GM12801 (cell line): ENCODE measurements around the gene MTERF4.

ENCODE experiments used
- CTCF ChIP-seq: IDR thresholded peaks from one replicate; pipeline ENCODE4 v1.5.1; 2011; ENCODE audit warnings: control low read depth; ENCODE audit not compliant: insufficient read length; ENCODE audit errors: extremely low read depth

The MTERF4 gene

GRCh38 chr2:241125626-241126025 lies 23.5 kb upstream of the MTERF4 start:
- no peak for TF ChIP-seq CTCF

GRCh38 chr2:241123816-241124536 lies 21.9 kb upstream of the MTERF4 start:
- TF ChIP-seq CTCF = no peak

- TF ChIP-seq CTCF = no peak
Observed at GRCh38 chr2:241122376-241123002, 20.4 kb upstream of the MTERF4 start.

GRCh38 chr2:241121008-241121407 lies 18.9 kb upstream of the MTERF4 start:
- TF ChIP-seq CTCF = no peak

GRCh38 chr2:241120440-241120839 lies 18.4 kb upstream of the MTERF4 start:
- TF ChIP-seq CTCF = no peak

GRCh38 chr2:241118737-241119505 lies 16.8 kb upstream of the MTERF4 start:
- TF ChIP-seq CTCF = no peak

GRCh38 chr2:241116606-241117560 lies 14.8 kb upstream of the MTERF4 start:
- no peak for TF ChIP-seq CTCF
